Measurements from ENCODE around the gene PIGT.

The PIGT gene

DNA sequence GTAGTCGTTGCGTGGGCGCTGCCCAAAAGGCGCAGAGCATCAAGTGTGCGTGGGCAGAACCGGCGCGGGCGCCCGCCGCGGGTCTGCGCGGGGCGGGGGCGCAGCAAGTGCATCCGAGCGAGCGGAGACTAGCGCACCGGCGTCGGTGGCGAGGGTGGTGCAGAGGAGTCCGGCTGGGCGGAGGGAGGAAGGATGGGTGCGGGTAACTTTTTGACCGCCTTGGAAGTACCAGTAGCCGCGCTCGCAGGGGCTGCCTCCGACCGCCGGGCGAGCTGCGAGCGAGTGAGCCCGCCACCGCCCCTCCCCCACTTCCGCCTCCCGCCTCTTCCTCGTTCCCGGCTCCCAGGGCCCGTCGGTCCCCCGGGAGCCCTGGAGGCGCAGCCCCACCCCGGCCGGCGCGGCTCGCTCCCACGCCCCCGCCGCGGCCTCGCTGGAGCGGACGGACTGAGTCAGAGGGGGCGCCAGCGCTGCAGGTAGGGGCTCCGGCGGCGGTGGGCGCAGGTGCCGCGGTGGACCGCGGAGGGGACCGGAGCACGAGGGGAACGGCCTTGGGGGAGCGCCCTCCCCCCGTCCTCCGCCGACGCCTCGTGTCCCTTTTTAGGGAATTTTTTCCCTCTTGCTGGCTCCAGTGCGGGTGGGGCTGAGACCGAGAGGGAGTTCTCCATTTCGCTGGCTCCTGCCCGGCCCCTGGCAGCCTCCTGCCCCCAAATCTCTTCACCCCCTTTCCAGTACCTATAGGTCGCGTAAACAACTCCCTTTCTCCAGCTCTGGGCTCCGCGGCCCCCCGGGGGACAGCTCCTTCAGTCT, 9.5 kb upstream of the PIGT start:
- TF ChIP-seq, protein P1, sequence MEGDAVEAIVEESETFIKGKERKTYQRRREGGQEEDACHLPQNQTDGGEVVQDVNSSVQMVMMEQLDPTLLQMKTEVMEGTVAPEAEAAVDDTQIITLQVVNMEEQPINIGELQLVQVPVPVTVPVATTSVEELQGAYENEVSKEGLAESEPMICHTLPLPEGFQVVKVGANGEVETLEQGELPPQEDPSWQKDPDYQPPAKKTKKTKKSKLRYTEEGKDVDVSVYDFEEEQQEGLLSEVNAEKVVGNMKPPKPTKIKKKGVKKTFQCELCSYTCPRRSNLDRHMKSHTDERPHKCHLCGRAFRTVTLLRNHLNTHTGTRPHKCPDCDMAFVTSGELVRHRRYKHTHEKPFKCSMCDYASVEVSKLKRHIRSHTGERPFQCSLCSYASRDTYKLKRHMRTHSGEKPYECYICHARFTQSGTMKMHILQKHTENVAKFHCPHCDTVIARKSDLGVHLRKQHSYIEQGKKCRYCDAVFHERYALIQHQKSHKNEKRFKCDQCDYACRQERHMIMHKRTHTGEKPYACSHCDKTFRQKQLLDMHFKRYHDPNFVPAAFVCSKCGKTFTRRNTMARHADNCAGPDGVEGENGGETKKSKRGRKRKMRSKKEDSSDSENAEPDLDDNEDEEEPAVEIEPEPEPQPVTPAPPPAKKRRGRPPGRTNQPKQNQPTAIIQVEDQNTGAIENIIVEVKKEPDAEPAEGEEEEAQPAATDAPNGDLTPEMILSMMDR (IDR thresholded peaks at IDR 0.05; ENCODE audit: borderline replicate concordance, control extremely low read depth, extremely low read depth, insufficient read depth, missing control alignments): no peak
- in situ Hi-C loops (cut with MboI; ENCODE audit: low sequenced_read_pairs, unreplicated experiment): no loop called here
- DNase-seq (ENCODE audit: low spot score): peak; percentile 64

DNA sequence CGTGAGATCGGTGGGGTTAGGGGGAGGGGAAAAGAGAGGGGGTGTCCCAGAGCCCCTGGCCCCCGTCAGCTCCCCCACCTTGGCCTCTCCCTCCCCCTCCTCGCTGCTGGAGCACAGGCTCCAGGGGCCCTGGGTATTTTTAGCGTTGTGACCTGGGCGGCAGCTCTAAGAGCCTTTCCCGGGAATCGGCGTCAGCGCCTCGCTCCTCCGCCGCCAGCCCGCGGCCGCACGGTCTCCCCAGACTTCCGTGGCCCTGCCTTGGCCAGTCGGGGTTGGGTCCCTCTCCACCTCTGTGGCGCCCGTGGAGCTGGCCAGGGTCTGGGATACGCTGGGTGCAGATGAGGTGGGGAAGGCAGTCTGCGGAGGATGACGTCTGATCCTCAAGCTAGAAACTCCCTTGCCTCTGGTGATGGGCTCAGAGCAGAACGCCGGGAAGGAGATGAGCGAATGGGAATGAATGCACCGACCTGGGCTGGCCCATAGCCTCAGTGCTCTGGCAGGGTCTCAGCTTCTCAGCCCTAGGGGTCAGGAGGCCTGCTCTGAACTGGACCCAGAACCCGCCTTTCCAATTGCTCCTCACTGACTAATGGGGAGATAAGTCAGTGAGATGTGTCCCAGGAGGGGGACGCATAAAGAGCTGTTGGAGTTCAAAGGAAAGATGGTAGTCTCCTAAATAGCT, 8.7 kb upstream of the PIGT start:
- peak; percentile 27 for DNase-seq (ENCODE audit: low spot score)
- TF ChIP-seq, protein P1 (IDR thresholded peaks at IDR 0.05; ENCODE audit: borderline replicate concordance, control extremely low read depth, extremely low read depth, insufficient read depth, missing control alignments): no peak
- in situ Hi-C loops (cut with MboI; ENCODE audit: low sequenced_read_pairs, unreplicated experiment): no loop called here

DNA sequence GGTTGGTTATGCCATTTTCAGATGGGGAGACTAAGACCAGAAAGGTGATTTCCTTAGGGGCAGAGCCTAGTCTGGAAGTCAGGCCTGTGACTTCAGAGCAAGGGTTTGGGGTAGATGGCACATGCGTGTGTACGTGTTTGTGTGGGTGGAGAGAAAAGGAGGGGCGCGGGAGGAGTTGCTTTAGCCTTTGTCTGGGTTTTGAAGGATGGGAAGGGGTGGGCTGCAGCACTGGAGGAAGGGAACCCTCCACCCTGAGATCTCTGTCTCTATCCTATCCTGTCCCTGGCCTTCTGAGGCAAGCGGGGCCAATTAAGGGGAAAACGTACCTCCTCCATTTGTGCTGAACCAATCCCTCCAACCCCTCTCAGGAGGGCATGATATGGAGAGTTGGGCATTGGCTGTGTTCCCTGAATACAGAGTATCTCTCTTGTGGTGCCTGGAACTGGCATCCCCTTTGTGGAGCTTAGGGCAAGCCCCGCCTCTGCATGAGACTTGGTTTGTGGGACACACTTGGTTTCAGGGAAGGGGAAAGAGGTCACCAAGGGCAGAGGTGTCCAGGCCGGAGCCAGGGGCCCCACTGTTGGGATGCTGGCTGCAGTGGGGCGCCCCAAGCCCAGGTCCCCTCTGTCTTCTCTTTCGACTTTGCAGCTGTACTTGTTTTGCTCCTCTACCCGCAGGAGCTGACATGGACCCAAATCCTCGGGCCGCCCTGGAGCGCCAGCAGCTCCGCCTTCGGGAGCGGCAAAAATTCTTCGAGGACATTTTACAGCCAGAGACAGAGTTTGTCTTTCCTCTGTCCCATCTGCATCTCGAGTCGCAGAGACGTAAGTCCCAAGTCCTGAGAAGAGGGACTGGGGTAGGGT, 7.9 kb upstream of the PIGT start, which contains the start of gene DBNDD2:
TSS of gene DBNDD2 (plus strand) at position 507 of the 863 bp plus-strand sequence. CDS start at position 686, 179 bp downstream.
- TF ChIP-seq, protein P1 (IDR thresholded peaks at IDR 0.05; ENCODE audit: borderline replicate concordance, control extremely low read depth, extremely low read depth, insufficient read depth, missing control alignments): no peak
- DNase-seq (ENCODE audit: low spot score): no peak
- in situ Hi-C loops (cut with MboI; ENCODE audit: low sequenced_read_pairs, unreplicated experiment): no loop called here

- TF ChIP-seq, protein P1 (IDR thresholded peaks at IDR 0.05; ENCODE audit: borderline replicate concordance, control extremely low read depth, extremely low read depth, insufficient read depth, missing control alignments): no peak
- peak; percentile 30 for DNase-seq (ENCODE audit: low spot score)
- in situ Hi-C loops (cut with MboI; ENCODE audit: low sequenced_read_pairs, unreplicated experiment): no loop called here
Measured at GRCh38 chr20:45408646-45409213, 7.2 kb upstream of the PIGT start.

DNA sequence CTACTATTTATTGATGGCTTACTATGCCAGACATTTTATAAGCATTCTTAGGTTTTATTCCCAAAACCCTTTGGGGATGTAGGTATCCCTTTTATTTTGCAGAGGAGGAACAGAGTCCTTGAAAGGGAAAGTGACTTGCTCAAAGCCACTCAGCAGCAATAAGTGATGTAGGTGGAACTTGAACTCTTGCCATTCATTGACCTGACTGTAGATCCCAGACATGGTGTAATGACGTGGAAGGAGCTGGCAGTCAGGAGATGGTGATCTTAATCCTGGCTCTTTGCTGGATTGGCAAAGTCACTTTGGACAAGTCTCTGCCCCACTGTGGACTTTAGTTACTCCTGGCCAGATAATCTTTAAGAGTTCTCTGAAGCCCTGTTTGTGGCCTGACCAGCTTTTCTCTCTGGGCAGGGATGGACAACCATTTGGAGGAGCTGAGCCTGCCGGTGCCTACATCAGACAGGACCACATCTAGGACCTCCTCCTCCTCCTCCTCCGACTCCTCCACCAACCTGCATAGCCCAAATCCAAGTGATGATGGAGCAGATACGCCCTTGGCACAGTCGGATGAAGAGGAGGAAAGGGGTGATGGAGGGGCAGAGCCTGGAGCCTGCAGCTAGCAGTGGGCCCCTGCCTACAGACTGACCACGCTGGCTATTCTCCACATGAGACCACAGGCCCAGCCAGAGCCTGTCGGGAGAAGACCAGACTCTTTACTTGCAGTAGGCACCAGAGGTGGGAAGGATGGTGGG, 6.2 kb upstream of the PIGT start:
- in situ Hi-C loops (cut with MboI; ENCODE audit: low sequenced_read_pairs, unreplicated experiment): no loop called here
- TF ChIP-seq, protein P1 (IDR thresholded peaks at IDR 0.05; ENCODE audit: borderline replicate concordance, control extremely low read depth, extremely low read depth, insufficient read depth, missing control alignments): no peak
- no peak for DNase-seq (ENCODE audit: low spot score)
